Measurements from ENCODE around the gene ETHE1. TPM values are rescaled to one million over a fixed set of nuclear protein-coding genes. Genes with fewer than 3 reads are reported as not detected.

Gene ETHE1, protein sequence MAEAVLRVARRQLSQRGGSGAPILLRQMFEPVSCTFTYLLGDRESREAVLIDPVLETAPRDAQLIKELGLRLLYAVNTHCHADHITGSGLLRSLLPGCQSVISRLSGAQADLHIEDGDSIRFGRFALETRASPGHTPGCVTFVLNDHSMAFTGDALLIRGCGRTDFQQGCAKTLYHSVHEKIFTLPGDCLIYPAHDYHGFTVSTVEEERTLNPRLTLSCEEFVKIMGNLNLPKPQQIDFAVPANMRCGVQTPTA
- total RNA-seq (2014; rRNA removed; shearing (Covaris generic)): 44.0 and 45.7 TPM in 2 replicates

DNA sequence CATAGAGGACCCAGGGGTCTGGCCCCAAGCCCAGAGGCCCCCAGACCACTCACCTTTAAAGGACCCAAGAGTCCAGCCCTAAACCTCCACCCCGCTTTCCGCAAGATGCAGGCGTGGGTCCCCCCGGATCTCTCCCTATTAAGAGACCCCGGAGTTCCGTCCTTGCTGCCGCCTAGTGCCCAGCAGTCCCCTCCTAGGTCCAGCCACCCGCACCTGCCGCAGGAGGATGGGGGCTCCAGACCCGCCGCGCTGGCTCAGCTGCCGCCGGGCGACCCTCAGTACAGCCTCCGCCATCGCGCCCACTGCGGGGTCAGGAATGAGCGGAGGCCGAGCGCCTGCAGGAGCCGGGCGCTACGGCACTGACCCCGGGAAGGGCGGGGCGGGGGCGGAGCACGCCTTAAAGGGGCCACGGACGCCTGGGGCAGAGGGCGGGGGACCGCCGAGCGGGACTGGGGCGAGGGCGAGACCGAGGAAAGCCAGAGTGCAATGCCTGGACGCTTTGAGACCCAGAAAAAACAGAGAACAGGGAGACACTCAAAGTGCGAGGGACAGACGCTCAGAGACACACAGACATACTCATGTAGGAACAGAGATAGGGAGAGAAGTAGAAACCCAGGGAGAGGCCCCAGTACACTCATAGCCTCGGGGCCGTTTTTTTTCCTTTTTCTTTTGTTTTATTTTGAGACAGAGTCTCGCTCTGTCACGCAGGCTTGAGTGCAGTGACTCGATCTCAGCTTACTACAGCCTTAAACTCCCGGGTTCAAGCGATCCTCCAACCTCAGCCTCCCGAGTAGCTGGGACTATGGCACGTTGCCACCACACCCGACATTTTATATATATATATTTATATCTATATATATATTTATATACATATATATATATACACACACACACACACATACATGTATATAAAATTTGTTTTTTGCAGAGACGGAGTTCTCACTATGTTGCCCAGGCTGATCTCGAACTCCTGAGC, at the start of gene ETHE1:
Gene ETHE1 (minus strand): TSS at position 318 of the 976 bp plus-strand sequence. CDS start 24 bp downstream, at position 294.
- DNase-seq (ENCODE audit: low spot score): peak; percentile 36

DNA sequence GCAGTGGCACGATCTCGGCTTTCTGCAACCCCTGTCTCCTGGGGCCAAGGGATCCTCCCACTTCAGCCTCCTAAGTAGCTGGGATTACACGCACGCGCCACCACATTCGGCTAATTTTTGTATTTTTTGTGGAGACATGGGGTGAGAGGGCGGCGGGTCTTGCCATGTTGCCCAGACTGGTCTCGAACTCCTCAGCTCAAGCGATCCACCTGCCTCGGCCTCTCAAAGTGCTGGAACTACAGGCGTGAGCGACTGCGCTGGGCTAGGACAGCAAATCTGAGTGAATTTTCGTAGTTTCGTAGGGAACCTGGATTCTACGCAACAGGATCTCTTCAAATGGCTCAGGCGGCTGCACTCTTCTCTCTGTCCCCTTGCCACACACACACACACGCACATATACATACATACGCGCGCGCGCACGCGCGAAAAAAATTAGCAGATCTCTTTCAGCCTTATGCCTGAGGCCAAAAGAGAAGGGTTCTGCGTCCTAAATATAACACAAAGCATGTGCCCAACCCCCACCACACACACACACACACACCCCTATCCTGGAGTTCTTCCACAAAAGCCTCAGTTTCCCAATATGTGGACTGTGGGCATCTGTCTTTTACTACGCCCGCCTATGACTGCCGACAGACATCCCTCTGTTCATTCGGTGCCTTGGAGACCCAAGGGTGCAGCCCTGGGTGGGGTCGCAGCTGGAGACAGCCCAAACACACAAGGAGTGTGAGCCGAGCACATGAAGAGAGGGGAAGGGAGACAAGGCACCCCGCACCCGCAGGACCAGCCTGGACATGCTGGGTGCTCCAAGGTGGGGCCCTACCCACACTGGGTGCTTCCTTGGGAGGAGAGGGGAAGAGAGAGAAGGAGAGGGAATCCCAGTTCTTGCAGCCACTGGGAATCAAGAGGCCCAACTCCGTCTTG, 49.2 kb upstream of the ETHE1 start:
- DNase-seq (ENCODE audit: low spot score): no peak

DNA sequence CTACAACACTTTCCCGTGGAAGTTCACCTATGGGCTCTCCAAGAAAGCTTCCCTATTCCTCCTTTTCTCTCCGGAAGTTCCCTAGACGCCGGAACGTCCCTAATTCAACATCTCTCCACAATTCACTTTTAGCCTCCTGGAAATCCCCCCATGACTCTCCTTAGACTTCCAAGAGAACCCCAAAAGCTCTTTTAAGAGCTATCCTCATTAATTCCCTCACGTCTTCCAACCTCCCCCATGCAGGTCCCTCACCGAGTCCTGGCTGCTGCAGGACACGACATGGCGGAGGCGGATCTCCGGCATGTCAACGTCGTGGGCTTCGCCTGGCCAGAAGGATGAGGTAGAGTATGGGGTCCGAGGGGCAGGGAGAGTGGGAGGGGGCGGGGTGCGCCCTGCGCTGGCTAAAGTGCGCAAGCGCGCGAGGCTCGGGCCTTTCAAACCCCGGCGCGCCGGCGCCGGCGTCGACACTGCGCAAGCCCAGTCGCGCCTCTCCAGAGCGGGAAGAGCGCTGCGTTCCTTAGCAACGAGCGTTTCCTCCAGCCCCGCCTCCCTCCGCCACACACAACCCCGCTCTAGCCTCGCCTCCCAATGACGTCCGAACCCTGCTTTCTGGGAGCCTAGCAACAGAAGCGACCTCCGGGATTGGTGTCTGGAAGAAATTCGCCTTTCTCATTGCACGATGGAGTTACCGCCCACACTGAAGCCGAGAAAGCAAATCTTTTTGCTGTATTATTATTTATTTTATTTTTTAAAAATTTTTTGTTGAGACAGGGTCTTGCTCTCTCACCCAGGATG, 48.4 kb upstream of the ETHE1 start, which contains the start of the genes PINLYP and XRCC1:
Gene PINLYP (plus strand): TSS at position 646 of the 795 bp plus-strand sequence. CDS start 1,391 bp downstream, outside the sequence.
Gene XRCC1 (minus strand): TSS at position 372 of the 795 bp plus-strand sequence. CDS start 69 bp downstream, at position 303.
- DNase-seq (ENCODE audit: low spot score): peak; percentile 98

DNA sequence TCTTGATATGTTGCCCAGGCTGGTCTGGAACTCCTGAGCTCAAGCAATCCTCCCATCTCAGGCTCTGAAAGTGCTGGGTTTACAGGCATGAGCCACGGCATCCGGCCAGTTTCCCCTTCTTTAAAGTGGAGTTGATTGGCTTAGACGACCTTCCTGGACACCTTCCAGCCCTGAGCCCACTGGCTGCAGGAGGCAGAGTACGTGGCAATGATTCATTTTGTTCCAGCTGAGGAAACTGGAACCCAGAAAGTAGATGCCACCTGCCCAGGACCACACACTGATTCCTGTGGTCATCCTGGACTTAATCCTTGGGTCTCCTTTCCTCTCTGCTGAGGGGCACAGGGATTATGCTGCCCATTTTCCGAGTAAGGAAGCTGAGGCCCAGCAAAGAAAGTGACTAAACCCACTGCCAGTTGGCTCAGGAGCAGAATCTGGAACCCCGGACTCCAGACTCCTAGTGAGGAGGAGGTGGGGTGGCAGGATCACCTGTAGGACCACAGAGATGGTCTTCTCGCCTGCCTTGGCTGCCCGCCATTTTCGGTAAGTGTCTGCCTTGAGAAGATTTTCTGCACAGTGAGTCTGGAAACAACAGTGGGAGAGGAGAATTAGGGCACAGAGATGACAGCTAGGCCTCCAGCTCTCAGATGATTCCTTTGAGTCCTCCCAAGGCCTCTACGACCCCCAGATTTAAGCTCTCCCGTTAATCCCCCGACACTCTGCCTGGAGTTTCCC, 47.6 kb upstream of the ETHE1 start:
- DNase-seq (ENCODE audit: low spot score): peak; percentile 94

DNA sequence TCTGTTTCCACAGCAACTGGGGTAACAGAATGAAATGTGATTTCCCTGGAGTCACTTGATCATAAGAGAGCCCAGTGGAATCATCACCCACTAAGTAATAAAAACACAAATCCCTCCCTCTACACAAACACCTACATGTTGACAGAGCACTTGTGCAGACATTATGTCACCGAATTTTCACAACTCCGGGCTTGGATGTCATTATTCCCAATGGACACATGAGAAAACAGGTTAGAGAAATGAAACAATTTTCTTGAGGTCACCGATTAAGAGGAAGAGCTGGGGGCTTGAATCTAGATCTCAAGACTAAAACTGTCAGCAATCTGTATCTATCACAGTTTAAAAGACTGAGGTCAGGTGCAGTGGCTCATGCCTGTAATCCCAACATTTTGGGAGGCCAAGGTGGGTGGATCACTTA, 45.2 kb upstream of the ETHE1 start:
- DNase-seq (ENCODE audit: low spot score): no peak

DNA sequence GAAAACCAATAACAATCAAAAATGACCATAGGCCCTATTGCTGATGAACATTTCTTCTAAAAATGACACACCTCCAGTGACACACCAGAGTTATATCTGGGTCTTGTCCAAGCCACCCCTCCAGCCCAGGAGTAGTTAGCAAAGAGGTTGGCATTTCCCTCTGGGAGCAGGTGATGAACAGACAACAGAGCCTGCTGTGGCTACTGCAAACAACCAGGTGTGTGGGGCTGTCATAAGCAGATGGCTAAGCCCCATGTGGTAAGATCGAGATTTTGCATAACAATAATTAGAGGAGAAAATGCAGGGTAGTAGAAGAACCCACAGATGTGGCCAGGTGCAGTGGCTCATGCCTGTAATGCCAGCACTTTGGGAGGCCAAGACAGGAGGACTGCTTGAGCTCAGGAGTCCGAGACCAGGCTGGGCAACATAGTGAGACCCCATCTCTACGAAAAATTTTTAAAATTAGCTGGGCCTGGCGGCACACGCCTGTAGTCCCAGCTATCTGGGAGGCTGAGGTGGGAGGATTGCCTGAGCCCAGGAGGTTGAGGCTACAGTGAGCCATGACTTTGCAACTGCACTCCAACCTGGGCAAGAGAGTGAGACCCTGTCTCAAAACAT, 43.3 kb upstream of the ETHE1 start:
- peak; percentile 25 for DNase-seq (ENCODE audit: low spot score)

DNA sequence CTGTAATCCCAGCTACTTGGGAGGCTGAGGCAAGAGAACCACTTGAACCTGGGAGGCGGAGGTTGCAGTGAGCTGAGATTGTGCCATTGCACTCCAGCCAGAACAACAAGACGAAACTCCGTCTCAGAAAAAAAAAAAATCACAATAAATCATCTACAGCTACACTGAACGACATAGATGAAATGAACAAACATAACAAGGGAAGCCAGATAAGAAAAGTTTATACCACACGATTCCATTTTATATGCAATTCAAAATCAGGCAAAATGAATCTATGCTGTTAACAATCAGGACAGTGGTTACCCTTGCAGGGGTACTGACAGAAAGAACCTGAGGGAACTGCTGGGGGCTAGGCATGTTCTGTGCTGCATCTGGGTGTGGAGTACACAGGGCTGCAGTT, 42.7 kb upstream of the ETHE1 start:
- no peak for DNase-seq (ENCODE audit: low spot score)

DNA sequence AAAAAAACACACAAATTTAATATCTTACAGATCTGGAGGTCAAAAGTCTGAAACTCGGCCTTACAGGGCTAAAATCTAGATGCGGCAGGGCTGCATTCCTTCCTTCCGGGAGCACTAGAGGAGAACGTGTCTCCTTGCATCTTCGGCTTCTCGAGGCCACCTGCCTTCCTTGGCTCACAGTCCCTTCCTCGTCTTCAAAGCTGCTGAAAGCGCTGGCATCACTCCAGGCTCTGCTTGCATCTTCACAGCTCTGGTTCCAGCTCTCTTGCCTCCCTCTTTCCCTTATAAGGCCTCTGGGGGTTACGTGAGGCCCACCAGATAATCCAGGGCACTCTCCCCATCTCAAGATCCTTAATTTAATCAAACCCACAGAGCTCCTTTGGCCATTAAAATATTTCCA, 37.8 kb upstream of the ETHE1 start:
- DNase-seq (ENCODE audit: low spot score): no peak

DNA sequence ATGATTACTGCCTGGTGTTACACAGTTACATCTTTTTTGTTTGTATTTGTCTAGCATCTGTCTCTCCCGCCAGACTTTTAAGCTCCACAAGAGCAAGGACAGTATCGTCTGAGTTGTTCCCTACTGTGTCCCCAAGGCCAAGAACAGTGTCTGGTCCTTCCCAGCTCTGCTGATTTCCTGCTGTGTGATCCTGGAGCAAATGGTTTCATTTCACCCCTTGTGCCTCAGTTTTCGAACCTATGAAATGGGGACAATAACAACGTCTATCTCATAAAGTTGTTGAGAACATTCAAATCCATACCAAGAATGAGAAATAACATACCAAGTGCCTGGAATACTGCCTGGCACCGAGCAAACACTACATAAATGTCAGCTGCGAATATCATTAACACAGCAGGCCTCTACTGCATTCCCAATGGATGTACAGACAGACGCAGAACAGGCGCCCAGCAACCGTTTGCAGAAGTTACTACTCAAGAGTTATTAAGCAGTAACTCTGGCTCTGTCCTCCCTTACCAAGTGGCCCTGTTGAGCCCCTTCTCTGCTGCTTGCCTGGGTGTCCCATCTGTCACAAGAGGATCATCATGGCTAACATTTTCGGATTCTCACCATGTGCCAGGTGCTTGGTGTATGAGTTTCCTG, 36.9 kb upstream of the ETHE1 start:
- no peak for DNase-seq (ENCODE audit: low spot score)

DNA sequence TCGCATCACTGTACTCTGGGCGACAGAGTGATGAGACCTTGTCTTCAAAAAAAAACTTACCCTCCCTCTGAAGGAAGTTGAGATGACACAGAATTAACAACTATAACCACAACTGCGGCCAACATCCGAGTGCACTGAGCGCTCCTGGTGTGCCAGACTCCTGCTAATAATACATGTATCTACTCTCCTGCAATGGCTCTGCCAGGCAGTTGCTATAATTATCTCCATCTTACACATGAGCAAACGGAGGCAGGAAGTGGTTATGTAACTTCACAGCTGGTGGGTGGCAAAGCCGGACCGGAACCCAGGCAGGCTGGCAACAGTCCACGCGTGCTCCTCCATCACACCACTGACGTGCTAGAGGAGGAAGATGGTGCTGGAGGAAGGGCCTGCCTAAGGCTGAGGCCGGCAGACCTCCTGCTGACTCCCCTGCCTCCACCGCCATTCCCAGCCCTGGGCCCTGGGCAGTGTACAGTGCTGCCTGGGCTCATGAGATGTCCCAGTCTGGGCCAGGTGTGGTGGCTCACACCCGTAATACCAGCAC, 35.8 kb upstream of the ETHE1 start:
- DNase-seq (ENCODE audit: low spot score): peak; percentile 99

DNA sequence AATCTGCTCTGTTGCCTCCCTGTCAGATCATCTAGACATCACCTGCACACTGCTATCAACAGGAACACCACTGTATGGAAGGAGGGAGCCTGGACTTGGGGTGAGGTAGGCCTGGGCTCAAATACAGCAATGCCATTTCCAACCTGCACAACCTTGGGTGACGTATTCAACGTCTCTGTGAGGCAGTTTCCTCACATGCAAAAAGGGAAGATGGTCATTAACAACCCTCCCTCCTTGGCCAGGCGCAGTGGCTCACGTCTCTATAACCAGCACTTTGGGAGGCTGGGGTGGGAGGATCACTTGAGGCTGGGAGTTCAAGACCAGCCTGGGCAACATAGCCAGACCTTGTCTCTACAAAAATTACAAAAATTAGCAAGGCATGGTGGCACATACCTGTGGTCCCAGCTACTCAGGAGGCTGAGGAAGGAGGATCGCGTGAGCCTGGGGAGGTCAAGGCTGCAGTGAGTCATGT, 35.3 kb upstream of the ETHE1 start:
- no peak for DNase-seq (ENCODE audit: low spot score)

DNA sequence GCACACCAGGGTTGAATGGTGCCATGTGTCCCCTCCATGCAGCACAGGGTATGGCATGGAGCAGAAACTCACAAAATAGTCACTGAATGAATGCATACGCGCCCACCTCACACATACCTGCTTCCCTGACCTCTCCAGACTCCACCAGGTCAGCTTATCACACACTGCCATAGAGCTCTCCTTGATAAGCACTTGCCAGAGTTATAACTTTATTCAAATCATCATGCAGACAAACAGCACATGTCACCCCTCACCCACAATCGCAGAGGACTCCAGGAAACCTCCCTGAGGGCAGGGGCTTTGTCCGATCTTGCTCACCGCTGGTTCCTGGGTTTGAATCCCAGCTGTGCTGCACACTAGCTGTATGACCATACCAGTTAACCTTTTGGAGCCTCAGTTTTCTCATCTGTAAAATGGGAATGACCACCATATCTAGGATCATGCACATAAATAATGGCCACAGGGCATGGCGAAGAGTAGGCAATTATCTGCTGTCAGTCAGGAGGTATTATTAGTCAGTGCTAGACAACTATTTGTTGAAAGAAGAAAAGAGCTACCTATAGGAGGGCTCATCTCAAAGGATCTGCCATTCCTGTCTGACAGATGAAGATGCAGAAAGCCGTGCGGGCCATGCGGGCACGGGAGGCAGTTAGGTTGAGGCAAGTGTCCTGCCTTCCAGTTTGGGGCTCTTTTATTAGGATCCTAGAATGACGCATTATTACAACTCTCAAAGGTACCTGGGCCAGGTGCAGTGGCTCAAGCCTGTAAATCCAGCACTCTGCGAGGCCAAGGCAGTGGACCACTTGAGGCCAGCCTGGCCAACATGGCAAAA, 34.4 kb upstream of the ETHE1 start:
- DNase-seq (ENCODE audit: low spot score): no peak

DNA sequence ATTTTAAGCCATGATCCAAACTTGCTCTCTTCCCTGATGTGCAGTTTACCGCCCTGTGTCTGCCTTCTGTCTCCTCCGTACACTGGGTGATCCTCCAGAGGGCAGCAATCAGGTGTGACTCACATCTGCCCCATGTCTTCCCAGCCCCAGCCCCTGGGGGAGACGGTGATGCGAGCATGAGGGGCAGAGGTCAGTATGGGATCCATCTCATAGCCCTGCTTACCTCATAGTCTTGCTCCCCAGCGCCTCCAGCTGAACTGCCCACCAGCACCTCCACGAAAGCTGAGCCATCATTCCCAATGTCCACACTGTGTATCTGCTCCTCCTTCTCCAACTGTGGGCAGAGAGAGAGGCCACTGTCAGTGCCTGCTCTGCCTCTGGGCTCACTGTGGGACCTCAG, 33.7 kb upstream of the ETHE1 start:
- DNase-seq (ENCODE audit: low spot score): peak; percentile 41

DNA sequence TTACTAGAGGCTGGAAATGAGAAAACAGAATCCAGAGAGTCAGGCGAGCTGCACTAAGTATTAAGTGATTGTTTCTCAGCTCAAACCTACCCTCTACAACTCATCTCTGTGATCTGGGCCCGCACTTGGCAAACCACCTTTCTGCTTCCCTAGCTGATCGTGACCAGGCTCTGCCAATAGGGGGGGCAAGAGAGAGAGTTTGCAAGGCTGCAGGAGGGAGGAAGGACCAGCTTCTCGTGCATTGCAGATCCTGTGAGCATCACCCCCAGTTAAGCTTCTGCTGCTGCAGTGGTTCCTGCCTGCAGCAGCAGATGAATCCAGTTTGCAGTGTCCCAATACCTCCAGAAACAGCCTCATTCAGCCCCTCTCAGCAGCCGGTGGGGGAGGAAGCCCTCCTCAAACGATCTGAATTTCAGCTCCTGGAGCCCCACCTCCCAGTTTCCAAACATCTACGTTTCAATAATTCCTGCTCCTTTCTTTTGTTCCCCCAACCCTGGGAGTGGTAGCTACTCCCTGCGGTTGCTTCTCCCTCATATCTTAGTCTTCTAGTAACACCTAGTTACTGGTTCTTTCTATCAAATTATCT, 28.3 kb upstream of the ETHE1 start:
- peak; percentile 65 for DNase-seq (ENCODE audit: low spot score)

DNA sequence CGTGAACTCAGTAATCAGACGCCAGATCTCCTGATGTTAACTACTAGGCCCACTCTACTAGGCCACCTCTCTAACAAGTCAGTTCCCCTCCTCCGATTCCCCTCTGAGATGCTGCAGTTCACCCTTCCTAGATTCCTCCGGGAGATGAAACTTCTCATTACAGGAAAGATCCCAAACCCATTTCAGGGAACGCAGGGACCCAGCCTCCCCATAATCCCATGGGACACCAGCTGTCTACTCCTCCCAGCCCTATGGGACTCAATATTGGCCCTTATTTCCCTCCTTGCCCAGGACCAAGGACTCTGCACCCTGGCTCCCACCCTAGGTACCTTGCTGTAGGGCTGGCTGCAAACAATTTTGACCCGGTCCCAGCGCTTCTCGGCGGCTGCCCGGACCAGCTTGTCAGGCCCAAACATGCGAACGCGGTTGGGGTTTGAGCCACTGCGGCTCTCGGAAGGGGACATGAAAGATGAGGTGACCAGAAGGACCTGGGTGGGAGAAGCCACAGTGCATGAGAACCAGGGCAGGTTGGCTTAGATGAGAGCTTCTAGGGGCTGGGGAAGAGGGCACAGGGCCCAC, 27.4 kb upstream of the ETHE1 start:
- DNase-seq (ENCODE audit: low spot score): no peak

DNA sequence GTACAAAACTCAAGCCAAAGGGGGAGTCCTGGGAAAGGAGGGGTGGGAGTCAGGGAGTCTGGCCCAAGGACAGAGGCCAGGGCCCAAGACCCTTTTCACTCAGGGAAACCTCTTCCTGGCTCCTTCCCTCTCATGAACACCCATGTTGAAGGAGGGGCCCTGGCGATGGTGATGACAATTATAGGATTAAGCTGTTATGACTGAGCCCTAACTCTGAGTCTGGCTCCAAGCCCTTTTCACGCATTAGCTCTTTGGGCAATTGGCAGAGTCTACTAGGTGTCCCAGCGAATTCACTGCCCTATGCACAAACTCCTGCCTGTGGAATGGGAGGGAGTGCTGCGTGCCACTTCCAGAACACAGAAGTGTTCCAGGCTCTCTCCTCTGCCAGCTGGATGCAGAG, 26.7 kb upstream of the ETHE1 start:
- no peak for DNase-seq (ENCODE audit: low spot score)

DNA sequence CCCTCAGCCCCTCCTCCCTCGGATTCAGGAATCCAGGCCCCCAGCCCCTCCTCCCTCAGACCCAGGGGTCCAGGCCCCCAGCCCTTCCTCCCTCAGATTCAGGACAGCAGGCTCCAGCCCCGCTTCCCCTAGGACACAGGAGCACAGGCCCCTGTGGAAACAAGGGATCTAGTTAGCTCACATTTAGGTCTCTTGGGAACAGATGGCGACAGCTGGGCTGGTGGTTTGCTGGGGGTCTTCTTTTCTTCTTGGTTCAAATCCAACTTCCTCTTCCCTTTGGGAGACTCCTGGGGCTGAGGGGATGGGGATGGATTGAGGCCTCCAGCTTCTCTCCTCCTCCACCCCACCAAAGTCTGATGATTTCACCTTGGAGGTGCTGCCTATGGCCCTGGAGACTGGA, 25.6 kb upstream of the ETHE1 start:
- DNase-seq (ENCODE audit: low spot score): no peak

Data from A172 (cell line).